Suprapubic skin (tissue), 4 donors: ENCODE data around the gene H2AZ1. TPM values are rescaled to one million over a fixed set of nuclear protein-coding genes. Genes with fewer than 3 reads are reported as not detected.

ENCODE experiments used
- DNase-seq, 2 donors: peaks; one replicate each; pipeline ENCODE4 v3.0.0-alpha.2; 2019; ENCODE audit warnings: low spot score in 2 of 2
- H3K27ac ChIP-seq: fragments of 200-600 bp; sonication (generic); one replicate; pipeline ENCODE4 v1.5.1; 2019
- H3K27me3 ChIP-seq: fragments of 200-600 bp; sonication (generic); one replicate; pipeline ENCODE4 v1.5.1; 2019
- H3K36me3 ChIP-seq: fragments of 200-600 bp; sonication (generic); one replicate; pipeline ENCODE4 v1.5.1; 2019
- H3K4me1 ChIP-seq: fragments of 200-600 bp; sonication (generic); one replicate; pipeline ENCODE4 v1.5.1; 2019
- H3K4me3 ChIP-seq: fragments of 200-600 bp; sonication (generic); one replicate; pipeline ENCODE4 v1.5.1; 2019; ENCODE audit warnings: mild to moderate bottlenecking
- H3K9me3 ChIP-seq: fragments of 200-600 bp; sonication (generic); one replicate; pipeline ENCODE4 v1.5.1; 2019
- CTCF ChIP-seq, 2 donors: fragments of 200-600 bp in 1 of 2; fragments of 450-650 bp in 1 of 2; sonication (generic) in 1 of 2; IDR thresholded peaks; one replicate each; pipeline ENCODE4 v1.5.1; 2016 to 2019; ENCODE audit warnings: antibody characterized with exemption in 2 of 2, mild to moderate bottlenecking in 1 of 2, moderate library complexity in 1 of 2
- EP300 ChIP-seq: sonication (generic); formaldehyde crosslinking; IDR thresholded peaks from one replicate; pipeline ENCODE4 v1.6.1; 2017; ENCODE audit warnings: antibody characterized with exemption
- POLR2A ChIP-seq, 2 donors: fragments of 450-650 bp; IDR thresholded peaks; one replicate each; pipeline ENCODE4 v1.6.1; 2017; ENCODE audit warnings: antibody characterized with exemption in 2 of 2, mild to moderate bottlenecking in 2 of 2, moderate library complexity in 2 of 2
- POLR2AphosphoS5 ChIP-seq, 3 donors: sonication (generic); formaldehyde crosslinking; IDR thresholded peaks; one replicate each; pipeline ENCODE4 v1.6.1; 2017; ENCODE audit warnings: antibody characterized with exemption in 3 of 3
- WGBS: methylation state at CpG from one replicate; pipeline ENCODE4 v1.1.5; 2018; 5-methylcytosine and 5-hydroxymethylcytosine counted together
- total RNA-seq, 4 donors: library from RNA; depleted of rRNA; stranded (reverse); fragments of >200 nt; gene quantifications; one replicate each; pipeline ENCODE4 v1.1.0, GENCODE V29; 2016

The H2AZ1 gene
- total RNA-seq, 4 donors from 2014 or later = 95.3 to 132 (median 113) TPM

GRCh38 chr4:99983289-99983943, 33.3 kb upstream of the H2AZ1 start:
- TF ChIP-seq POLR2AphosphoS5 (IDR thresholded peaks at IDR 0.05) (no peak), POLR2A (IDR thresholded peaks at IDR 0.05) (no peak), EP300 (no peak), CTCF (IDR thresholded peaks at IDR 0.05) (no peak)
- H3K9me3 ChIP-seq = no peaks in the 10 kb centered on the region
- no peak overlapping the region for H3K4me3 ChIP-seq
- no peak for DNase-seq
- no peaks in the 10 kb centered on the region for H3K4me1 ChIP-seq
- H3K27ac ChIP-seq = no peak overlapping the region
- 80% methylated on average over 4 of the region's 4 CpGs for WGBS
- no peaks in the 10 kb centered on the region for H3K27me3 ChIP-seq
- no peaks in the 10 kb centered on the region for H3K36me3 ChIP-seq

- H3K27me3 ChIP-seq = no peaks in the 10 kb centered on the region
- H3K4me3 ChIP-seq = no peak overlapping the region
- TF ChIP-seq EP300 (no peak), CTCF (IDR thresholded peaks at IDR 0.05) (no peak), POLR2A (IDR thresholded peaks at IDR 0.05) (no peak), POLR2AphosphoS5 (IDR thresholded peaks at IDR 0.05) (no peak)
- H3K9me3 ChIP-seq = no peaks in the 10 kb centered on the region
- no peaks in the 10 kb centered on the region for H3K4me1 ChIP-seq
- DNase-seq = no peak
- no peaks in the 10 kb centered on the region for H3K36me3 ChIP-seq
- H3K27ac ChIP-seq = no peak overlapping the region
Observed at GRCh38 chr4:99979872-99980271, 29.8 kb upstream of the H2AZ1 start.

- no peak for TF ChIP-seq EP300
- TF ChIP-seq POLR2A (IDR thresholded peaks at IDR 0.05) = no peak
- no peak for TF ChIP-seq CTCF (IDR thresholded peaks at IDR 0.05)
- Histone ChIP-seq H3K27me3 (no peaks in the 10 kb centered on the region), H3K4me1 (no peaks in the 10 kb centered on the region), H3K36me3 (no peaks in the 10 kb centered on the region), H3K27ac (no peak overlapping the region), H3K9me3 (no peaks in the 10 kb centered on the region), H3K4me3 (no peak overlapping the region)
- WGBS = 97% methylated on average over 7 of the region's 12 CpGs
- no peak for DNase-seq
Observed at GRCh38 chr4:99971453-99972111, 21.5 kb upstream of the H2AZ1 start.

- WGBS = 65% methylated on average over 1 of the region's 1 CpG
- H3K27ac ChIP-seq = no peak overlapping the region
- no peaks in the 10 kb centered on the region for H3K27me3 ChIP-seq
- no peaks in the 10 kb centered on the region for H3K36me3 ChIP-seq
- H3K9me3 ChIP-seq = no peaks in the 10 kb centered on the region
- TF ChIP-seq POLR2A (IDR thresholded peaks at IDR 0.05) (no peak), POLR2AphosphoS5 (IDR thresholded peaks at IDR 0.05) (no peak), EP300 (no peak), CTCF (IDR thresholded peaks at IDR 0.05) (no peak)
- no peak for DNase-seq
- no peaks in the 10 kb centered on the region for H3K4me1 ChIP-seq
- no peak overlapping the region for H3K4me3 ChIP-seq
Observed at GRCh38 chr4:99968330-99968729, 18.3 kb upstream of the H2AZ1 start.

GRCh38 chr4:99966692-99967091, 16.6 kb upstream of the H2AZ1 start:
- WGBS = 90% methylated on average over 3 of the region's 3 CpGs
- H3K4me3 ChIP-seq = no peak overlapping the region
- no peaks in the 10 kb centered on the region for H3K9me3 ChIP-seq
- no peaks in the 10 kb centered on the region for H3K4me1 ChIP-seq
- H3K27ac ChIP-seq = no peak overlapping the region
- no peak for DNase-seq
- no peaks in the 10 kb centered on the region for H3K36me3 ChIP-seq
- H3K27me3 ChIP-seq = no peaks in the 10 kb centered on the region
- TF ChIP-seq CTCF (IDR thresholded peaks at IDR 0.05) (no peak), POLR2AphosphoS5 (IDR thresholded peaks at IDR 0.05) (no peak), EP300 (no peak), POLR2A (IDR thresholded peaks at IDR 0.05) (no peak)
